ENCODE measurements around the gene B9D2. TPM values are rescaled to one million over a fixed set of nuclear protein-coding genes. Genes with fewer than 3 reads are reported as not detected.
"Not testable (repeated sequence)": the region's sequence is repeated elsewhere in the genome, so short reads cannot be mapped to it uniquely, and the experiment has no call there.

The B9D2 gene
- total RNA-seq, 2 donors from 2014 or later, result 3.7 to 4.2 TPM

DNA sequence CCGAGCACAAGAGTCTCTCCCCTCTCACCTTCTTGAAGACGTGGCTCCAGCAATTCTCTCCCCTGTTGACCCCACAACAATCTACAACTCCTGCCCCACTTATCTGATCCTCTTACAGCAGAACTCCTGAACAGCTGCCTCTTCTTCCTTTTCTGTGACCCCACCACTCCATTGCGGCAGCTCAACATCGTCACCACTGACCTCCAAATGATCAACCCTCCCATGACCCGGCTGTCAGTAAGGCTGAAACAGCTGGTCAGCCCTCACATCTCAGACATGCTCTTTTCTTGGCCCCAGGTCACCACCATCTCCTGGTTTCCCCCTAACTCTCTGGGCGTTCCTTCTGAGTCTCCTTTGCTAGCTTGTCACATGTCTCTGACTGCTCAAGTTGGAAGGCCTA, 31.4 kb upstream of the B9D2 start:
- intact Hi-C loops (cut with DNase I), result no loop called here
- DNase-seq (ENCODE audit: low spot score), result no peak

- no peak for DNase-seq (ENCODE audit: low spot score)
- intact Hi-C loops (cut with DNase I), result no loop called here
Measured at GRCh38 chr19:41392775-41393174, 28.8 kb upstream of the B9D2 start.

- intact Hi-C loops (cut with DNase I), result no loop called here
- DNase-seq (ENCODE audit: low spot score), result no peak
Measured at GRCh38 chr19:41391618-41392017, 27.7 kb upstream of the B9D2 start.

DNA sequence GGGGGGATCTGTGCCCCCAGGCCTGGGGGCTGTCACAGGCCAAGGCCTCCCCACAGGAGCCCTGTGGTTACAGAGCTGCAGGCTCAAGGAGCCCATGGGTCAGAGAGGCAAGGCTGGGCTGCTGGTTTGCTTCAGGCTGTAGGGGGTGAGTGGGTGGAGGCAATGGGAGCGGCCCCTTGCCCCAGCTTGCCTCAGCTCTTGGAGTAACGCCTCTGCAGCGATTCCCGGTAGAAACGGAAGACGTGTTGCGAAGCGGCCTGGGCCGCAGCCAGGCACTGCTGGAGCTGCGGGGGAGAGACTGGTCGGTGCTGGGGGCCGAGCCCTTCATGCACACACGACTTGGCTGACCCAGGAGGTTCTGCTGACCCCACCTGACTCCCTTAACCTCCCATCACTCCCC, 22.5 kb upstream of the B9D2 start:
- DNase-seq (ENCODE audit: low spot score), result no peak
- intact Hi-C loops (cut with DNase I), result no loop called here

DNA sequence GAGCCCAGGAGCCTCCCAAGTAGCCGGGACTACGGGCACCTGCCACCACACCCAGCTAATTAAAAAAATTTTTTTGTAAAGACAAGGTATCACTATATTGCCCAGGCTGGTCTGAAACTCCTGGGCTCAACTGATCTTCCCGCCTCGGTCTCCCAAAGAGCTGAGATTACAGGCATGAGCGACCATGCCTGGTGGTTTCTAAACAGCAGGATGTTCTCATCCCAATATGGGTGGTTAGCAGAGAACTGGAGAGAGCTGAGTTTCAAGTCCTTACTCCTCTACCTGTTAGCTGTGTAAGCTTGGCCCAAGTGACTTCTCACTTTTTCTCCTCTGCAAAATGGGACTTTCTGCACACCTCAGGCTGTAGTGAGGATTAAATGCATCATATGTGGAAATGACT, 20.4 kb upstream of the B9D2 start:
- intact Hi-C loops (cut with DNase I), result loop anchor here in 1 of 2 donors (5.0 kb wide), 1 partner anchor 407 kb away; no protein-coding TSS in a partner anchor
- DNase-seq (ENCODE audit: low spot score), result no peak

DNA sequence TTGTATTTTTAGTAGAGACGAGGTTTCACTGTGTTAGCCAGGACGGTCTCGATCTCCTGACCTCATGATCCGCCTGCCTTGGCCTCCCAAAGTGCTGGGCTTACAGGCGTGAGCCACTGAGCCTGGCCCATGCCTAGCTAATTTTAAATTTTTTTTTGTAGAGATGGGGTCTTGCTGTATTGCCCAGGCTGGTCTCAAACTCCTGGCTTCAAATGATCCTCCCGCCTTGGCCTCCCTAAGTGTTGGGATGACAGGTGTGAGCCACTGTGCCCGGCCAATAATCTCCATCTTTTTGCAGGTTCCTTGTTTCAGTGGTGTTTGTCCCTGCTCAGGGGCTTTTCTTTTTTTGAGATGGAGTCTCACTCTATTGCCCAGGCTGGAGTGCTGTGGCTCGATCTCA, 17.6 kb upstream of the B9D2 start:
- intact Hi-C loops (cut with DNase I), result loop anchor here in 1 of 2 donors (5.0 kb wide), 1 partner anchor 404 kb away; no protein-coding TSS in a partner anchor
- DNase-seq (ENCODE audit: low spot score), result not testable (repeated sequence)

DNA sequence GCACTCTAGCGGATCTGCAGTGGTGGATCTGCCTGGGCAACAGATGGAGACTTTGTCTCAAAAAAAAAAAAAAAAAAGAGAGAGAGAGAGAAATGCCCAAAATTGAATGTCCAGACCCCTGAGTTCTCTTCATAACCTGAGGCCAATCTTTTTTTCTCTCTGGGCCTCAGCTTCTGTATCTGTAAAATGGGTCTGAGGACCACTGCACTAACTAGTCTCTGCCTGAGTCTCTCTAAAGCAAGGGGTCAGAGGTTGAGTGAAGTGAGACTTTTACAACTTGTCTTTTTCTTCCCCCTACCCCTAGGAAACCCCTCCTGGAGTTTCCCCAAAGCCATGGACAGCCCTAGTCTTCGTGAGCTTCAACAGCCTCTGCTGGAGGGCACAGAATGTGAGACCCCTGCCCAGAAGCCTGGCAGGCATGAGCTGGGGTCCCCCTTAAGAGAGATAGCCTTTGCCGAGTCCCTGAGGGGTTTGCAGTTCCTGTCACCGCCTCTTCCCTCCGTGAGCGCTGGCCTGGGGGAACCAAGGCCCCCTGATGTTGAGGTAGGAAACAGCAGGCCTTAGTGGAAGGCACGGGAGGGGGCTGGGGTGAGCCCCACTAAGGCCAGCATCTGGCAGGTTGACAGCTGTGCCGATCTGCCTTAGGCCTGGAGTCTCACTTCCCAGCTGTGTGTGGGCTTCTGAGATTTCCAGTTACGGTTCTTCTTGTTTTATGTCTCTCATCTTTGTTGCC, 14.2 kb upstream of the B9D2 start:
- no peak for DNase-seq (ENCODE audit: low spot score)
- intact Hi-C loops (cut with DNase I), result no loop called here

DNA sequence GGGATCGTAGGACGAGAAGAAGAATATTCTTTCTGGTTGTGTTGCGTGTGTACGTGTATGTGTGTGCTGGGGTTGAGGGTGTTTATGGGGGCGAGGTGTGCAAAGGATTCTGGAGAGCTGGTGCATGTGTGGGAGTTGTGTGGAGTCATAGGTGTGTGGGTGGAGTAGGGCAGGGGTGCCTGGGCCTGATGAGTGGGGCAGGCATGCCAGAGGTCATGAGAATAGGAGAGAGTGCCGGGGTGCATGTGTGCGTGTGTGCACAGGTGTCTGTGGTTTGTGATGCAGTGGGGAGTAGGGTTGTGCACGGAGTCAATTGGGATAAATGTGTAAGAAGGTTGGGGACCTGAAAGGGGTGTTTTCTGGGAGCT, 13.0 kb upstream of the B9D2 start:
- intact Hi-C loops (cut with DNase I), result no loop called here
- no peak for DNase-seq (ENCODE audit: low spot score)

- no peak for DNase-seq (ENCODE audit: low spot score)
- intact Hi-C loops (cut with DNase I), result no loop called here
Measured at GRCh38 chr19:41376241-41376997, 12.5 kb upstream of the B9D2 start, which contains the start of gene TMEM91. Gene TMEM91, plus strand, starts transcription at chr19:41376533. Its CDS starts 1,777 bp downstream, at chr19:41378310.

GRCh38 chr19:41373993-41374392, 10.0 kb upstream of the B9D2 start:
- DNase-seq (ENCODE audit: low spot score), result peak; percentile 89
- intact Hi-C loops (cut with DNase I), result no loop called here

DNA sequence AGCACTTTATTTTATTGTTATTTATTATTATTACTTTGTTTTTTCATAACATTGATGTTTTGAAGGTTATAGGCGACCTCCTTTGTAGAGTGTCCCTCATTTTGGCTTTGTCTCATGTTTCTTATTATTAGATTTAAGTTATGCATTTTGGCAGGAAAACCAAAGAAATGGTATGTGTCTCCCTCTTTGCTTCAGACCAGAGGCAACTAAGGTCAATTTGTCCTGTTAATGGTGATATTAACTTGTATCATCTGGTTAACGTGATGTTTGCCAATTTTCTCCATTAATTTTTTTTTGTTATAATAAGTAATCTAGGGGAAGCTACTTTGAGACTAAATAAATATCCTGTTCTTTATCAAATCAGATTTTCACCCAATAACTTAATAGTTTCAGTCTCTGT, 8.6 kb upstream of the B9D2 start:
- intact Hi-C loops (cut with DNase I), result no loop called here
- no peak for DNase-seq (ENCODE audit: low spot score)

- no peak for DNase-seq (ENCODE audit: low spot score)
- intact Hi-C loops (cut with DNase I), result no loop called here
Measured at GRCh38 chr19:41371541-41371940, 7.6 kb upstream of the B9D2 start.

DNA sequence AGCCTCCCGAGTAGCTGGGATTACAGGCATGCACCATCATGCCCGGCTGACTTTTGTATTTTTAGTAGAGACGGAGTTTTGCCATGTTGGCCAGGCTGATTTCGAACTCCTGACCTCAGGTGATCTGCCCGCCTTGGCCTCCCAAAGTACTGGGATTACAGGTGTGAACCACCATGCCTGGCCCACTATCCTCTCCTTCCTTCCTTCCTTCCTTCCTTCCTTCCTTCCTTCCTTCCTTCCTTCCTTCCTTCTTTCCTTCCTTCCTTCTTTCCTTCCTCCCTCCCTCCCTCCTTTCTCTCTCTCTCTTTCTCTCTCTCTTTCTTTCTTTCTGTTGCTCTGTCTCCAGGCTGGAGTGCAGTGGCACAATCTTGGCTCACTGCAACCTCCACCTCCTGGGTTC, 7.2 kb upstream of the B9D2 start:
- intact Hi-C loops (cut with DNase I); DNase-seq (ENCODE audit: low spot score): not testable (repeated sequence)

DNA sequence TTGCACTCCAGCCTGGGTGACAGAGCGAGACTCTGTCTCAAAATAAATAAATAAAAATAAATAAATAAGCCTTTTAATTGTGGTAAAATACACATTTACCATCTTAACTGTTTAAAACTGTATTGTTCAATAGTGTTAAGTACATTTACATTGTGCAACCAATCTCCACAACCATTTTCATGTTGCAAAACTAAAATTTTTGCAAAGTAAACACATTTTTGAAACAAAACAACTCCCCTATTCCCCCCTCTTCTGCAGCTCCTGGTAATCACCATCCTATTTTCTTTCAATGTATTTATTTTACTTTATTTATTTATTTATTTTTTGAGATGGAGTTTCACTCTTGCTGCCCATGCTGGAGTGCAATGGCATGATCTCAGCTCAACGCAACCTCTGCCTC, 5.8 kb upstream of the B9D2 start:
- no peak for DNase-seq (ENCODE audit: low spot score)
- intact Hi-C loops (cut with DNase I), result no loop called here

DNA sequence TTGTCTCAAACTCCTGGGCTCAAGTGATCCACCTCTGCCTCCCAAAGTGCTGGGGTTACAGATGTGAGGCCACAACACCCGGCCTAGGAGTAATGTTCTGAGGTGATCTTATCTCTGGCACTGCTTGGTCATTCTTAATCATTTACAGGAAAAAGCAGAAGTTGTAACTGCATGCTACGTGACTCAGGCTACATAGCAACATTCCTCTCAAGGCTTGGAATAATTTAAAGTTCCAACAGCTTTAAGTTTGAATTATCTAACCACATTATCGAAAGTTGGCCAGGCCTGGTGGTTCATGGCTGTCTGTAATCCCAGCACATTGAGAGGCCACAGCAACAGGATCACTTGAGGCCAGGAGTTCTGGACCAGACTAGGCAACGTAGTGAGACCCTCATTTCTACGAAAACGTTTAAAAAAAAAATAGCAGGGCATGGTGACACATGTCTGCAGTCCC, 3.9 kb upstream of the B9D2 start:
- no peak for DNase-seq (ENCODE audit: low spot score)
- intact Hi-C loops (cut with DNase I), result no loop called here

DNA sequence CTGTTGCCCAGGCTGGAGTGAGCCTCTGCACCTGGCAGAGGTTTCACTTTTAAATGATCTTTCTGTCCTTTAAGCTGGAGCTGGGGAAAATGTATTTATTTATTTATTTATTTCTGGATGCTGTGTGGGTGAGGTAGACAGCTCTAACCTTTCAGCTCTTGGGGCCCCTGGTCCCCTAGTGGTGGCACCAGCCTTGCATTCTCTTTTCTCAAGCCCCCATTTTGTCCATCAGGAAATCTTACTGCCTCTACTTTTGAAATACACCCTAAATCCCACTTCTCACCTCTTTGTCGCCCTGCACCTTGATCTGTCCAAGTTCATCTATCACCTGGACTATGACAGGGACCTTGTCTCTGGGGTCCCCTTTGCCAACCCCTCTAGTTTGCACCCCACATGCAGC, 2.1 kb upstream of the B9D2 start:
- DNase-seq (ENCODE audit: low spot score), result no peak
- intact Hi-C loops (cut with DNase I), result no loop called here

DNA sequence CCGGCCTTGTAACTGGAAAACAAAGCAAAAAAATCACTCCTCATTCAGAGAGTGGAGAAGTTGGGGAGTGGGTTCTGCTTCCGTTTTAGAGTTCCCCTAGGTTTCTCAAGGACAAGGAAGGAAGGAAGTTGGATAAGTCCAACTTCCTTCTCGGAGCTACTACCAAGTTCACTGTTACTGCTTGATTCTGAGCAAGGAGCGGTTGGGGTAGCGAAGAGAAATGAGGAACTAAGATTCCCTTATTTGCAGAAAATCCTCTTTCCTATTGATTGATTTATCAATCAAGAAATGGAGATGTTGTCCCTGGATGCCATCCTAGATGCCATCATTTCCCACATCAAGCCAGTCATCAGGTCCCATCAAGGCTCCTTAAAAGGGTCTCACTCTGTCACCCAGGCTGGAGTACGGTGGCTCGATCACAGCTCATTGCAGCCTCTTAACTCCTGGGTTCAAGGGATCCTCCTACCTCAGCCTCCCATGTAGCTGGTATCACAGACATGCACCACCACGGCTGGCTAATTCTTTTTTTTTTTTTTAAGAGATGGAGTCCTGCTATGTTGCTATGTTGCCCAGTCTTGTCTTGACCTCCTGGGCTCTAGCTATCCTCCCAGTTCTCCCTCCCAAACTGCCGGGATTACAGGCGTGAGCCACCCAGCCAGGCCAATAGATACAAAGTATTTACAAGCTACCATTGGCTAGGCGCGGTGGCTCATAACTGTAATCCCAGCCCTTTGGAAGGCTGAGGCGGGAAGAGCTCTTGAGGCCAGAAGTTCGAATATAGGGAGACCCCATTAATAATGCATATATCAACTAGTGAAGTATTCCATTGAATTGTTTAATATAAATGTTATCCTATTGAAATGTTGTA, 809 bp upstream of the B9D2 start:
- intact Hi-C loops (cut with DNase I), result no loop called here
- no peak for DNase-seq (ENCODE audit: low spot score)

- intact Hi-C loops (cut with DNase I), result no loop called here
- DNase-seq (ENCODE audit: low spot score), result no peak
Measured at GRCh38 chr19:41363371-41363752, 587 bp downstream of the B9D2 start.

DNA sequence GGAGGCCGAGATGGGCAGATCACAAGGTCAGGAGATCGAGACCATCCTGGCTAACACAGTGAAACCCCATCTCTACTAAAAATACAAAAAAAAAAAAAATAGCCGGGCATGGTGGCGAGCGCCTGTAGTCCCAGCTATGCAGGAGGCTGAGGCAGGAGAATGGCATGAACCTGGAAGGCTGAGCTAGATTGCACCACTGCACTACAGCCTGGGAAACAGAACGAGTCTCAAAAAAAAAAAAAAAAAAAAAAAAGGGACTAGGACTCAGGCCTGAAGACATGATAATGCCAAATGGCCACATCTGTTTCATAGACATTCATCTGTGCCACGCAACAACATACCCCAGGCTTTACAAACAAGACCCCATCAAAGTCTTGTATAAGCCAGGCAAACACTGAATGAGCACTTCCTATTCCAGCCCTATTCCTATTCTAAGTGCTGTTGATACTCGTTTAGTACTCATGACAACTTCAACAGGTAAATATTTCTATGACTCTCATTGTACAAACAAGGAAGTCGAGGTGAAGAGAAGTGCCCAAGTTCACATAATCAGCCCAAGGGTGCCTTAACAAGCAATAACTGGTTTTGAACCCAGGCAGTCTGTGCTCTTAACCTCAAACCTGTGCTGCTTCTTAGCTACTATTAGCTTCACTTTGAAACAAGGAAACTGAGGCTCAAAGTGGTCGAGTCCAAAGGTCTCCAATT, 1.7 kb downstream of the B9D2 start:
- intact Hi-C loops (cut with DNase I), result no loop called here
- no peak for DNase-seq (ENCODE audit: low spot score)
